BLaER1 (cell line): ENCODE measurements around the gene SLC16A10.
"Not testable (repeated sequence)": the region's sequence is repeated elsewhere in the genome, so short reads cannot be mapped to it uniquely, and the experiment has no call there.

ENCODE experiments used
- H3K27ac ChIP-seq: shearing (Covaris generic); formaldehyde crosslinking; 2 replicates; pipeline ENCODE4 v1.8.1; 2022
- H3K27me3 ChIP-seq: shearing (Covaris generic); formaldehyde crosslinking; 2 replicates; pipeline ENCODE4 v1.8.1; 2022
- H3K36me3 ChIP-seq: shearing (Covaris generic); formaldehyde crosslinking; 2 replicates; pipeline ENCODE4 v1.8.1; 2022
- H3K4me1 ChIP-seq: shearing (Covaris generic); formaldehyde crosslinking; 2 replicates; pipeline ENCODE4 v1.8.1; 2022
- H3K4me2 ChIP-seq: shearing (Covaris generic); formaldehyde crosslinking; 2 replicates; pipeline ENCODE4 v1.8.1; 2022
- H3K4me3 ChIP-seq: shearing (Covaris generic); formaldehyde crosslinking; 2 replicates; pipeline ENCODE4 v1.8.1; 2022
- H3K9ac ChIP-seq: shearing (Covaris generic); formaldehyde crosslinking; 2 replicates; pipeline ENCODE4 v1.8.1; 2022
- H3K9me3 ChIP-seq: shearing (Covaris generic); formaldehyde crosslinking; 2 replicates; pipeline ENCODE4 v1.8.1; 2022
- H4K20me1 ChIP-seq: shearing (Covaris generic); formaldehyde crosslinking; 2 replicates; pipeline ENCODE4 v1.8.1; 2022
- Cebpa-rat ChIP-seq: shearing (Covaris generic); IDR thresholded peaks from 2 replicates; pipeline ENCODE4 v1.8.1; 2022

SLC16A10 gene

DNA sequence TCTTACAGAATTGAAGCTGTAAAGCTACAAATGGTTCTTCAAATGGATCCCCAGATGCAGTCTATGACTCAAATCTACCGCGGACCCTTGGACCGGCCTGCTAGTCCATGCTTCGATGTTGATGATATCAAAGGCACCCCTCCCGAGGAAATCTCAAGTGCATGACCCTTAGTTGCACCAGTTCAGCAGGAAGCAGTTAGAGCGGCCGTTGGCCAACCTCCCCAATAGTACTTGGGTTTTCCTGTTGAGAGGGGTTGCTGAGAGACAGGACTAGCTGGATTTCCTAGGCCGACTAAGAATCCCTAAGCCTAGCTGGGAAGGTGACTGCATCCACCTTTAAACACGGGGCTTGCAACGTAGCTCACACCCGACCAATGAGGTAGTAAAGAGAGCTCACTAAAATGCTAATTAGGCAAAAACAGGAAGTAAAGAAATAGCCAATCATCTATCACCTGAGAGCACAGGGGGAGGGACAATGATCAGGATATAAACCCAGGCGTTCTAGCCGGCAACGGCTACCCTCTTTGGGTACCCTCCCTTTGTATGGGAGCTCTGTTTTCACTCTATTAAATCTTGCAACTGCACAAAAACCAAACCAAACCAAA, 50.3 kb downstream of the SLC16A10 start:
- H3K4me1 ChIP-seq, H3K27ac ChIP-seq, H3K9me3 ChIP-seq, H3K9ac ChIP-seq, H3K4me3 ChIP-seq, H3K27me3 ChIP-seq, H4K20me1 ChIP-seq, H3K4me2 ChIP-seq, H3K36me3 ChIP-seq: not testable (repeated sequence)

DNA sequence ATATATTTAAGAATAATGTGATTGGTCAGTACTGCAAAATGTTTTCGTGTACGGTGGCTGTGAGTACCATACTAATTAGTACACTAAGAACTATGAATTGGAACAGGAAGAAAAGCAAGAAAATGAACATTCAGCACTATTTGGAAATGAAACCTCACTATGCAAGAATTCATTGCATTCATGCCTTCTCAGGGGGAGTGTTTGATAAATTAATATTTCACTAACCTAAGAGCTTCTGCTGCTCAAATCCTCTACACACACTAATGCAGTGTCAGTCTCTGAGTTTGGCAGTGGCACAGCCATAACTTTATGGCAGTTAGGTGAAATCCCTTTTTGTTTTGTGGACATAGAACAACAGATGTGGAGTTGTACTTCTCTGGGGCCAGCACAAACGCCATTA, 60.1 kb downstream of the SLC16A10 start:
- Histone ChIP-seq H3K4me3 (no peak overlapping the region), H3K36me3 (no peaks in the 10 kb centered on the region), H3K4me1 (no peaks in the 10 kb centered on the region), H3K27ac (no peak overlapping the region), H3K9ac (no peak overlapping the region), H3K27me3 (no peaks in the 10 kb centered on the region), H3K9me3 (0 out of 2 replicates have a peak, but pooled peaks cover 7% of the 10 kb centered on the region), H3K4me2 (no peak overlapping the region), H4K20me1 (no peaks in the 10 kb centered on the region)
- TF ChIP-seq Cebpa-rat = no peak

DNA sequence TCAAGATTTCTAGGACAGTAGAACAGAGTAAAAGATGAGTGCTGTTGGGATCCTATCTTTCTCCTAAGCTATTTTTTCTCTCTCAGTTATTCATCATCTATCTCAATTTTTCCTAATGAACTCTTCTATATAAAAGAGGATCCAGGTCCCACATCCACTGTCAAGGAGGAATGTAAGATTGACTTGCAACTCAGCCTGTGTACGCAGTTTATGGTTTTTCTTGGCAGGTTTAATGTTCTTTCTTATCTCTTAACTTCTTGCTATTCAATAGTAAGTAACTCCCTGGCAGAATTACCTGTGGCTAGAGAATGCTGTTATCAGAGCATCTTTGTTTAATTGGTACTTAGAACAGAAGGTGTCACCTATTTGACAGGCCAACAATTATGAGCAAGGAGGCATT, 60.8 kb downstream of the SLC16A10 start:
- no peak overlapping the region for H3K9ac ChIP-seq
- H3K9me3 ChIP-seq = 0 out of 2 replicates have a peak, but pooled peaks cover 11% of the 10 kb centered on the region
- no peak overlapping the region for H3K4me2 ChIP-seq
- TF ChIP-seq Cebpa-rat = no peak
- no peaks in the 10 kb centered on the region for H4K20me1 ChIP-seq
- H3K4me1 ChIP-seq = no peaks in the 10 kb centered on the region
- no peaks in the 10 kb centered on the region for H3K27me3 ChIP-seq
- H3K27ac ChIP-seq = no peak overlapping the region
- H3K36me3 ChIP-seq = no peaks in the 10 kb centered on the region
- H3K4me3 ChIP-seq = no peak overlapping the region

DNA sequence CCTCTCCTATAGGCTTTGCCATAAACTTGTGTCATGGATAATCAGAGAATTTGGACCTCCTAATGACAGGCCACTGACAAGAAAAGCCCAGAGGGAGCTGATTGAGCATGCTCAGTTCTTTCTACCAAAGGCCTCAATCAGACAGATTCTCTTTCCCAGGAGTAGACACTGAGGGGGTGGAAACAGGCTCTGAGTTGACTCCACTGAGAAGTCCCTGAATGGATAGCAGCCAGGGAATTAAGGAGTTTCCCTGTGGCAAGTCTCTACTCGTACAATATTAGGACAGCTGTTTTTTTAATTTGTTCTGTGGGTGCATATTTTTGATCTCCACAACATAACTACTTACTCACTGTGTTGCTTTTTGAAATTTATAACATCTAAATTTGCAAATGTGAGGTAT, 63.3 kb downstream of the SLC16A10 start:
- Histone ChIP-seq H3K4me1 (no peaks in the 10 kb centered on the region), H3K4me2 (no peak overlapping the region), H3K27me3 (no peaks in the 10 kb centered on the region), H3K4me3 (no peak overlapping the region), H4K20me1 (no peaks in the 10 kb centered on the region), H3K36me3 (no peaks in the 10 kb centered on the region), H3K9me3 (0 out of 2 replicates have a peak, but pooled peaks cover 5% of the 10 kb centered on the region), H3K27ac (no peak overlapping the region), H3K9ac (no peak overlapping the region)
- no peak for TF ChIP-seq Cebpa-rat

DNA sequence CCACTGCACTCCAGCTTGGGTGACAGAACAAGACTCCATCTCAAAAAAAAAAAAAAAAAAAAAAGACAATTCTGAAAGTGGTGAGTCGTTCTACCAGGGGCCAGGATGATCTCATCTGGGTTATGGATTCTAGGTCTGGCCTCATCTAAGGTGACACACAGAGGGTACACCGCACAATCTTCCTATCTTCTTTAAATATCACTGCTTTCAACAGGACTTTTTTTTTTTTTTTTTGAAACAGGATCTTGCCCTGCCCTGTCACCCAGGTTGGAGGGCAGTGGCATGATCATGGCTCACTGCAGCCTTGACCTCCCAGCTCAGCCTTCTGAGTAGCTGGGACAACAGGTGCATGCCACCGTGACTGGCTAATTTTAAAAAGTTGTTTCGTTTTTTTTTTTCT, 67.7 kb downstream of the SLC16A10 start:
- no peak for TF ChIP-seq Cebpa-rat
- Histone ChIP-seq H3K27me3 (no peaks in the 10 kb centered on the region), H3K27ac (no peak overlapping the region), H3K4me1 (no peaks in the 10 kb centered on the region), H4K20me1 (no peaks in the 10 kb centered on the region), H3K9me3 (peaks cover 17% of the 10 kb centered on the region; the same call in 1 of the 2 replicates), H3K4me3 (no peak overlapping the region), H3K4me2 (no peak overlapping the region), H3K36me3 (no peaks in the 10 kb centered on the region), H3K9ac (no peak overlapping the region)

DNA sequence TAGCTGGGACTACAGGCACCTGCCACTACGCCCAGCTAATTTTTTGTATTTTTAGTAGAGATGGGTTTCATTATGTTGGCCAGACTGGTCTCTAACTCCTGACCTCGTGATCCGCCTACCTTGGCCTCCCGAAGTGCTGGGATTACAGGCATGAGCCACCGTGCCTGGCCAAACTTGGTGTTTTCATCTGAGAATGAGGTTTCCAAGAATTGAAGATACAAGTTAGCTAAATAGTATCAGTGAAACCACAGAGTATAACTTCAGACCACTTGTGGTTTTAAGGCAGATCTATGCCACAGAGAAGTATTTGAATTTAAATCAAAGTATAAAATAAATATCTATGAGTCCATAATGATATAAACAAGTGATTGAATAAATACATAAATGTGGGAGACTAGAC, 70.1 kb downstream of the SLC16A10 start:
- Histone ChIP-seq H3K9ac (no peak overlapping the region), H3K27ac (no peak overlapping the region), H3K9me3 (peaks cover 42% of the 10 kb centered on the region), H3K4me2 (no peak overlapping the region), H3K27me3 (no peaks in the 10 kb centered on the region), H3K4me3 (no peak overlapping the region), H4K20me1 (no peaks in the 10 kb centered on the region), H3K4me1 (no peaks in the 10 kb centered on the region), H3K36me3 (no peaks in the 10 kb centered on the region)
- TF ChIP-seq Cebpa-rat = no peak

DNA sequence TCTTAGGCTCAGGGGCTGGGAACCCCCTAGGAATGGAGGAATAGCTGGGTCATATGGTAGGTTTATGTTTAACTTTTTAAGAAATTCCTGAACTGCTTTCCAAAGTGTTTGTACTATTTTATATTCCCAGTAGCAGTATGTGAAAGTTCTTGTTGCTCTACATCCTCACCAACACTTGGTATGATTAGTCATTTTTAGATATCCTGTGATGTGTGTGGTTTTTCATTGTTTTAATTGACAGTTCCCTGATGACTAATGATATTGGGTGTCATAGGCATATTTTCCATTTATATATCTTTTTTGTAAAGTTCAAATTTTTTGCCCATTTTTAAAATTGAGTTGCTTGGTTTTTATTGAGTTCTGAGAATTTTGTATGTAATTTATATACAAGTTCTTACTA, 72.3 kb downstream of the SLC16A10 start:
- no peaks in the 10 kb centered on the region for H3K4me1 ChIP-seq
- no peaks in the 10 kb centered on the region for H3K36me3 ChIP-seq
- no peak for TF ChIP-seq Cebpa-rat
- H3K27me3 ChIP-seq = no peaks in the 10 kb centered on the region
- H3K4me2 ChIP-seq = no peak overlapping the region
- H3K9ac ChIP-seq = no peak overlapping the region
- H3K4me3 ChIP-seq = no peak overlapping the region
- H4K20me1 ChIP-seq = no peaks in the 10 kb centered on the region
- H3K27ac ChIP-seq = no peak overlapping the region
- peaks cover 56% of the 10 kb centered on the region for H3K9me3 ChIP-seq

DNA sequence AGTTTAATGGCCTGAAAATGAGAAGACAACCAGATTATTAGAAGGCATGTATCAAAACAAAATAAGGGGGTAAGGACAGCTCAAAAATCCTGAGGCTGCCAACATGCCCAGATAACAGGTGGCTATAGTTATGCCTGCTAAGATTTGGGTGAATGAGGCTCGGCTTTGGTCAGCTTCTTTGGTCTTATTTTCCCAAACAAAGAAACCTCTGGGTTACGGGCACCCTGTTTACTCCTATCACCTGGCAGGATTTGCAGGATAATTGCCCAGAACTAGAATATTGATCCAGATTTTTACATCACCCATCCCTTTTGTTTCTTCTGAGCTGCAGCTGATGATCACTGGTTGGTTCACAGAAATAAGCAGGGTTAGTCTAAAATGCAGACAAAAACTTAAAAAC, 74.3 kb downstream of the SLC16A10 start:
- Histone ChIP-seq H3K27me3 (no peaks in the 10 kb centered on the region), H3K27ac (no peak overlapping the region), H3K9ac (no peak overlapping the region), H3K36me3 (no peaks in the 10 kb centered on the region), H4K20me1 (no peaks in the 10 kb centered on the region), H3K4me3 (no peak overlapping the region), H3K4me1 (no peaks in the 10 kb centered on the region), H3K9me3 (peaks cover 69% of the 10 kb centered on the region), H3K4me2 (no peak overlapping the region)
- no peak for TF ChIP-seq Cebpa-rat

DNA sequence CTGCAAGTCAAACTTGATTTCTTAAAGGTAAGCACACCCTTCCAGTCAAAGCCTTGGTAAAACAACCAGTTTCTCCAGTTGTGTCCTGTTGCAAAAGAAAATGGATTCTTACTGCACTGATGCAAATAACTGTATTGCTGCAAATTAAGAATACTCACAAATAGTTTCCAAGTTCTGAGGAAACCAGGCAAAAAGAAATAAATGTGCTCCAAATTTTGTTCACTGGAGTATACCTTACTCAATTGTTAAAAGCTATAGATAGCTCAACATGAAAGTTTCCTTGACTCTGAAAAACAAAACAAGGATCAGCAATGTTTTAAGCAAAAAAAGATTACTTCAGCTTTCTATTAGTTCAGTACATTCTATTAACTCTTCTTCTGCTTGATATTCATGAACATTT, 75.2 kb downstream of the SLC16A10 start:
- no peaks in the 10 kb centered on the region for H3K4me1 ChIP-seq
- peaks cover 69% of the 10 kb centered on the region for H3K9me3 ChIP-seq
- H3K9ac ChIP-seq = no peak overlapping the region
- no peak overlapping the region for H3K4me3 ChIP-seq
- H3K4me2 ChIP-seq = no peak overlapping the region
- H3K27me3 ChIP-seq = no peaks in the 10 kb centered on the region
- H3K36me3 ChIP-seq = no peaks in the 10 kb centered on the region
- H3K27ac ChIP-seq = no peak overlapping the region
- TF ChIP-seq Cebpa-rat = no peak
- H4K20me1 ChIP-seq = no peaks in the 10 kb centered on the region

DNA sequence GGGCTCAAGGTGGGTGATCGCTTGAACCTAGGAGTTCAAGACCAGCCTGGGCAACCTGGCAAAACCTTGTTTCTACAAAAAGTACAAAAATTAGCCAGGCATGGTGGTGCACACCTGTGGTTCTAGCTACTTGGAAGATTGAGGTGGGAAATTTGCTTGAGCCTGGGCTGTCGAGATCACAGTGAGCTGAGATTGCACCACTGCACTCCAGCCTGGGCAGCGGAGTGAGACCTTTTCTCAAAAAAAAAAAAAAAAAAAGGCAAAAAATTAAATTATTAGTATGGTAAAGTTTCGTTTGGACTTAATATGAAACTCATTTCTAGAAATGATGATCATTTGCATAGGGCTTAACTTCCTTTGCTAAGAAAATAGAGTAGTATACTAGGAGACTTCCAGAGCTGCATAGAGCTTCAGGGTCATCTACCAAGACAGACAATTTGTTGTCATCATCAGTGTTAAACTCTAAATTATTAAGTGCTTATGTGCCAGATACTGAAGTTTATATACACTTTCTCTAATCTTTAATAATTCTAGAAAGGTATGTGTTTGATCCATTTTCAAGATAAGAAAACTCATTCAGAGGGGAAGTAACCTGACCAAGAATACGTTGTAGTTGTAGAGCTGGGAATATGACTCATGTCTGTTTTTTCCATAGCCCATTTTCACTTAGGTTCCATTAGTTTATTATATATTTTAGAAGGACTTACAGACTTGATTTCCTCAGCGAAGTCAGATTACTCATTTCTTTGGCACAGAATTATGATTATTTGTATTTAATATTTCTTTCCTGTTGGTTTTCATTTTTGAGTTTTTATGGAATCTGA, 84.5 kb downstream of the SLC16A10 start:
- TF ChIP-seq Cebpa-rat = no peak

More for the DNA sequence above, 84.5 kb downstream of the SLC16A10 start:
- no peak overlapping the region for H3K9ac ChIP-seq
- no peaks in the 10 kb centered on the region for H4K20me1 ChIP-seq
- no peak overlapping the region for H3K4me3 ChIP-seq
- H3K27ac ChIP-seq = no peak overlapping the region
- no peaks in the 10 kb centered on the region for H3K27me3 ChIP-seq
- no peaks in the 10 kb centered on the region for H3K36me3 ChIP-seq
- no peaks in the 10 kb centered on the region for H3K9me3 ChIP-seq
- H3K4me2 ChIP-seq = no peak overlapping the region
- peaks cover 26% of the 10 kb centered on the region for H3K4me1 ChIP-seq
